B cell (primary cell): Measurements from ENCODE around the gene CUTC. TPM values are rescaled to one million over a fixed set of nuclear protein-coding genes. Genes with fewer than 3 reads are reported as not detected.

Experiments used
- ATAC-seq: fragments of 200-7000 bp; cut with Tn5 transposase; one replicate; pipeline ENCODE4 v1.10.0; 2021; ENCODE audit warnings: low read depth, mild to moderate bottlenecking, moderate number of reproducible peaks, moderate library complexity
- CTCF ChIA-PET: fragments of 350-600 bp; sonication (Branson Sonifier 250); formaldehyde crosslinking; loops from one replicate; lab custom pipeline; 2021; ENCODE audit warnings: antibody characterized with exemption, inconsistent platforms; lab: Charles Lee
- POLR2A ChIA-PET: fragments of 350-600 bp; sonication (Branson Sonifier 250); formaldehyde crosslinking; loops from one replicate; lab custom pipeline; 2021; ENCODE audit warnings: antibody characterized with exemption; lab: Charles Lee
- DNase-seq: peaks from one replicate; pipeline ENCODE4 v3.0.0; 2013
- H2AFZ ChIP-seq: 2 replicates; pipeline ENCODE4 v1.6.1; 2012; ENCODE audit warnings: mild to moderate bottlenecking, low read depth, low read length; ENCODE audit not compliant: insufficient read depth, poor library complexity, severe bottlenecking
- H3K27ac ChIP-seq, 2 donors: 1 replicate in 1 of 2; 2 replicates in 1 of 2; pipeline ENCODE4 v1.5.1; 2012 to 2013; ENCODE audit warnings: low read length in 2 of 2, mild to moderate bottlenecking in 2 of 2, moderate library complexity in 1 of 2
- H3K27me3 ChIP-seq, 4 experiments: fragments of 200-600 bp in 1 of 4; sonication (generic) in 1 of 4; replicated peaks in 1 of 4; 1 replicate in 2 of 4; 2 replicates in 2 of 4; pipeline versions ENCODE4 v1.6.1 to v1.7.0; 2013 to 2016; ENCODE audit warnings: low read length in 3 of 4, mild to moderate bottlenecking in 2 of 4, mixed read lengths in 1 of 4, moderate library complexity in 1 of 4; ENCODE audit not compliant: insufficient read depth in 4 of 4, control insufficient read depth in 3 of 4; ENCODE audit errors: control extremely low read depth in 1 of 4
- H3K36me3 ChIP-seq, 2 experiments: replicated peaks in 1 of 2; 1 replicate in 1 of 2; 2 replicates in 1 of 2; pipeline versions ENCODE4 v1.6.1 to v1.7.1; 2013; ENCODE audit warnings: low read length in 1 of 2; ENCODE audit not compliant: insufficient read depth in 2 of 2, control insufficient read depth in 1 of 2; ENCODE audit errors: control extremely low read depth in 1 of 2, extremely low read depth in 1 of 2
- H3K4me1 ChIP-seq, 2 donors: fragments of 200-600 bp in 1 of 2; sonication (generic) in 1 of 2; 1 replicate in 1 of 2; 2 replicates in 1 of 2; pipeline versions ENCODE4 v1.5.1 to v1.6.1; 2013 to 2017; ENCODE audit warnings: low read length in 2 of 2; ENCODE audit not compliant: control insufficient read depth in 2 of 2, insufficient read depth in 2 of 2
- H3K4me2 ChIP-seq: replicated peaks from 2 replicates; pipeline ENCODE3; 2012; ENCODE audit warnings: mild to moderate bottlenecking, low read depth, low read length; ENCODE audit not compliant: poor library complexity, severe bottlenecking
- H3K4me3 ChIP-seq, 5 experiments: fragments of 200-600 bp in 1 of 5; sonication (generic) in 1 of 5; 1 replicate in 3 of 5; 2 replicates in 2 of 5; pipeline versions ENCODE4 v1.5.1 to v1.7.0; 2011 to 2016; ENCODE audit warnings: low read length in 4 of 5, mild to moderate bottlenecking in 4 of 5, low read depth in 2 of 5, control low read depth in 1 of 5, moderate library complexity in 1 of 5; ENCODE audit not compliant: insufficient read depth in 1 of 5; ENCODE audit errors: control extremely low read depth in 1 of 5, extremely low read depth in 1 of 5
- H3K79me2 ChIP-seq: fragments of 200-600 bp; sonication (generic); one replicate; pipeline ENCODE4 v1.6.0; 2016; ENCODE audit warnings: low read length; ENCODE audit not compliant: control insufficient read depth, insufficient read depth
- H3K9ac ChIP-seq: fragments of 200-600 bp; sonication (generic); 2 replicates; pipeline ENCODE4 v1.6.1; 2017; ENCODE audit warnings: mild to moderate bottlenecking, low read length, moderate library complexity
- H3K9me3 ChIP-seq, 3 donors: one replicate each; pipeline versions ENCODE4 v1.6.1 to v1.7.1; 2013; ENCODE audit warnings: low read length in 2 of 3; ENCODE audit not compliant: control insufficient read depth in 2 of 3, insufficient read depth in 1 of 3; ENCODE audit errors: control extremely low read depth in 1 of 3
- H4K20me1 ChIP-seq: 2 replicates; pipeline ENCODE4 v1.6.0; 2012; ENCODE audit warnings: mild to moderate bottlenecking, low read length; ENCODE audit not compliant: insufficient read depth, control insufficient read depth, poor library complexity, severe bottlenecking
- H3K27ac Mint-ChIP-seq: one replicate; pipeline ENCODE4 v1.8.0; 2021; ENCODE audit warnings: mixed read lengths
- H3K27me3 Mint-ChIP-seq: one replicate; pipeline ENCODE4 v1.8.0; 2021; ENCODE audit warnings: mixed read lengths
- H3K4me1 Mint-ChIP-seq: one replicate; pipeline ENCODE4 v1.8.0; 2021; ENCODE audit warnings: mixed read lengths
- H3K4me3 Mint-ChIP-seq: one replicate; pipeline ENCODE4 v1.8.0; 2021; ENCODE audit warnings: mixed read lengths
- H3K9me3 Mint-ChIP-seq: one replicate; pipeline ENCODE4 v1.8.0; 2022; ENCODE audit warnings: mixed read lengths; ENCODE audit not compliant: insufficient read depth
- CTCF ChIP-seq: fragments of 200-600 bp; IDR thresholded peaks from one replicate; pipeline ENCODE4 v1.8.0; 2022; ENCODE audit warnings: antibody characterized with exemption, mild to moderate bottlenecking
- EZH2 ChIP-seq: IDR thresholded peaks from 2 replicates; pipeline ENCODE4 v1.6.1; 2012; ENCODE audit warnings: borderline replicate concordance, low read depth, mild to moderate bottlenecking, moderate library complexity, low read length; ENCODE audit not compliant: insufficient read depth, poor library complexity, severe bottlenecking
- WGBS: methylation state at CpG from one replicate; pipeline ENCODE4 v1.1.5; 2013; ENCODE audit warnings: missing lambda C conversion rate; ENCODE audit not compliant: insufficient coverage; 5-methylcytosine and 5-hydroxymethylcytosine counted together
- intact Hi-C: fragments of 100-400 bp; cut with micrococcal nuclease; formaldehyde crosslinking; loops from one replicate; pipeline ENCODE4 v1.10.0; 2022
- polyA plus RNA-seq: library from polyadenylated mRNA; depleted of rRNA; stranded (reverse); fragments of >200 nt; gene quantifications from 2 replicates; pipeline ENCODE4 v1.2.3, GENCODE V29; 2012
- total RNA-seq, 2 donors: library from RNA; stranded (reverse); fragments of 120-200 nt in 1 of 2; gene quantifications; 1 replicate in 1 of 2; 2 replicates in 1 of 2; pipeline versions ENCODE4 v1.2.3 to v1.2.4, GENCODE V29; 2013 to 2022

The CUTC gene
- total and polyA plus RNA-seq, 2 donors (not counting 1 experiment from before 2014, with no cell fraction given): 22.8 to 33.3 TPM

- Histone ChIP-seq H3K27ac (no peak overlapping the region), H3K27me3 (no peaks in the 10 kb centered on the region), H3K79me2 (no peaks in the 10 kb centered on the region), H3K4me1 (no peaks in the 10 kb centered on the region), H2AFZ (no peak overlapping the region), H3K4me3 (no peak overlapping the region), H3K4me2 (no peak overlapping the region), H3K9ac (no peak overlapping the region), H3K36me3 (peaks cover 12 to 26% of the 10 kb centered on the region in 2 experiments), H3K9me3 (no peaks in the 10 kb centered on the region), H4K20me1 (no peaks in the 10 kb centered on the region)
- H3K4me1 Mint-ChIP-seq: no peaks in the 10 kb centered on the region
- intact Hi-C loops: loop anchor here (5.0 kb wide), 1 partner anchor 87 kb away; the partner anchor contains the start of gene SLC25A28
- POLR2A ChIA-PET: no interaction called here
- no peak overlapping the region for H3K4me3 Mint-ChIP-seq
- H3K9me3 Mint-ChIP-seq: no peaks in the 10 kb centered on the region
- no peaks in the 10 kb centered on the region for H3K27me3 Mint-ChIP-seq
- H3K27ac Mint-ChIP-seq: no peak overlapping the region
- DNase-seq (no peak), ATAC-seq (no peak)
- WGBS: 48% methylated on average over 4 of the region's 4 CpGs
- TF ChIP-seq CTCF: no peak
- no peak for TF ChIP-seq EZH2
- CTCF ChIA-PET: interaction anchor here (0.5 to 4.6 kb wide), 8 partner anchors 93 to 359 kb away, joined by 3 to 32 read pairs (median 6); no protein-coding TSS in a partner anchor
These were observed 22.4 kb upstream of the CUTC start for GRCh38 chr10:99709480-99710229.

GRCh38 chr10:99711129-99711719 is 20.8 kb upstream of the CUTC start:
- H3K27ac Mint-ChIP-seq: no peak overlapping the region
- ChIA-PET CTCF (interaction anchor here (0.8 to 4.6 kb wide), 19 partner anchors 16 to 1245 kb away, joined by 3 to 32 read pairs (median 4); no protein-coding TSS in a partner anchor), POLR2A (no interaction called here)
- no peak overlapping the region for H3K4me3 Mint-ChIP-seq
- Histone ChIP-seq H2AFZ (no peak overlapping the region), H3K27me3 (no peaks in the 10 kb centered on the region), H3K36me3 (peaks cover 13 to 30% of the 10 kb centered on the region in 2 experiments), H3K4me3 (no peak overlapping the region), H3K27ac (no peak overlapping the region), H3K9ac (no peak overlapping the region), H3K4me2 (no peak overlapping the region), H3K4me1 (no peaks in the 10 kb centered on the region), H3K79me2 (no peaks in the 10 kb centered on the region), H3K9me3 (no peaks in the 10 kb centered on the region), H4K20me1 (no peaks in the 10 kb centered on the region)
- TF ChIP-seq CTCF: peak; percentile 70
- TF ChIP-seq EZH2: no peak
- H3K27me3 Mint-ChIP-seq: no peaks in the 10 kb centered on the region
- intact Hi-C loops: loop anchor here (1.0 to 5.0 kb wide), 4 partner anchors 89 to 319 kb away; partner anchors contain the start of gene SLC25A28
- H3K4me1 Mint-ChIP-seq: no peaks in the 10 kb centered on the region
- peak; percentile 65 for DNase-seq
- ATAC-seq: peak; percentile 51
- H3K9me3 Mint-ChIP-seq: no peaks in the 10 kb centered on the region
